GM21529 (cell line): ENCODE results near the gene GAB4.

Experiments used
- ATAC-seq: cut with Tn5 transposase; IDR thresholded peaks from one replicate; pipeline ENCODE4 v1.9.1; 2021; ENCODE audit not compliant: unreplicated experiment

The GAB4 gene

GRCh38 chr22:16989915-16990314 lies 18.1 kb downstream of the GAB4 start:
- no peak for ATAC-seq

- ATAC-seq = no peak
These were observed 19.8 kb downstream of the GAB4 start for GRCh38 chr22:16988257-16988656.

DNA sequence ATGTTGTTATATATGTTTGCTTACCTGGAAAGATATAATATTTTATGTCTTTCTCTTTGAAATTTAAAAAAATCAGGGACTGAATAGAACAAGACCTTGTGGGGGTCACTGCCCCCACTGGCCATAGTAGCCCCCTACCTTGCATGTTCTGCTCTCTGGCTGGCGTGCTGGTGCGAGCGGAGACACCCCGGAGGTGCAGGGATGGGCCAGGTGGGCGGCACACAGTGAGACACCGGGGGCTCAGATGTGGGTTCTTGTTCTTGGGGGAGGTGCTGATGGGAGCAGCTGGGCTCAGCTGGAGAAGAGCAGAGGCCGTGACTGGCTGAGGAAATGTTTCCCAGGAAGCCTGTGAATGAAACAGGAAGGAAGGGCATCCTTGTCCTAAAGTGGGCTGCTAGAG lies 20.2 kb downstream of the GAB4 start:
- ATAC-seq = no peak

DNA sequence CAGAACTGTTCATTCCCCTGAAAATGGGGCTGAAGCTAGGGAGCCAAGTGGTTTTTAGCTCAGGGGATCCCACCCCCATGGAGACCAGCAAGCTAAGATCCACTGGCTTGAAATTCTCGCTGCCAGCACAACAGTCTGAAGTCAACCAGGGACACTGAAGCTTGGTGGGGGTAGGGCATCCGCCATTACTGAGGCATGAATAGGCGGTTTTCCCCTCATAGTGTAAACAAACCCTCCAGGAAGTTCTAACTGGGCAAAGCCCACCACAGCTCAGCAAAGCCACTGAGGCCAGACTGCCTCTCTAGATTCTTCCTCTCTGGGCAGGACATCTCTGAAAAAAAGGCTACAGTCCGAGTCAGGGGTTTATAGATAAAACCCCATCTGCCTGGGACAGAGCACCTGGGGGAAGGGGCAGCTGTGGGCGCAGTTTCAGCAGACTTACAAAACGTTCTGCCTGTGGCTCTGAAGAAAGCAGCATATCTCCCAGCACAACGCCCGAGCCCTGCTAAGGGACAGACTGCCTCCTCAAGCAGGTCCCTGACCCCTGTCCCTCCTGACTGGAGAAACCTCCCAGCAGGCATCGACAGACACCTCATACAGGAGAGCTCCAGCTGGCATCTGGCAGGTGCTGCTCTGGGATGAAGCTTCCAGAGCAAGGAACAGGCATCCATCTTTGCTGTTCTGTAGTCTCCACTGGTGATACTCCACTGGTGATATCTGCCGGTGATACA lies 32.7 kb downstream of the GAB4 start:
- ATAC-seq = no peak

DNA sequence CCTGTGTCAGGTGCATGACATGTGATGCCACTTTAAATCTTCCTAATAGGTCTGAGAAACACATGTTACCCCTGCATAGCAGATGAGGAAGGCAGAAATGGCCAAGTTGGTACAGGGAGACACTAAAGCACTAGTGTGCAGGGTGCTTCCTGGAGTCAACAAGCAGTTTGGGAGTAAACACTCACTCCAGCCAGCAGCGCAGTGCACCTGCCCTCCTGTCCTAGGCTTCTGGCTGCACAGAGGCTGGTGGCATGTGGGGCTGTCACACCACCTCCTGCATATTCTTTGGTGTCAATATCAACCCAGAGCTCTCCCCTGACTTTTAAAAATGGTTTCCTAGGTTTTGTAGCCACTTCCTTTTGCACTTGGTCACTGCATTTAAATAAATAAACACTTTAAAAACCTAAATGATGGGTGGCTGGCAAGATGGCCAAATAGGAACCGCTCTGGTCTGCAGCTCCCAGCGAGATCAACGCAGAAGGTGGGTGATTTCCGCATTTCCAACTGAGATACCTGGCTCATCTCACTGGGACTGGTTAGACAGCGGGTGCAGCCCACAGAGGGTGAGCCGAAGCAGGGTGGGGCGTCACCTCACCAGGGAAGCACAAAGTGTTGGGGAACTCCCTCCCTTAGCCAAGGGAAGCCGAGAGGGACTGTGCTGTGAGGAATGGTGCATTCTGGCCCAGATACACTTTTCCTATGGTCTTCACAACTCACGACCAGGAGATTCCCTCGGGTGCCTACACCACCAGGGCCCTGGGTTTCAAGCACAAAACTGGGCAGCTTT lies 33.5 kb downstream of the GAB4 start:
- no peak for ATAC-seq

DNA sequence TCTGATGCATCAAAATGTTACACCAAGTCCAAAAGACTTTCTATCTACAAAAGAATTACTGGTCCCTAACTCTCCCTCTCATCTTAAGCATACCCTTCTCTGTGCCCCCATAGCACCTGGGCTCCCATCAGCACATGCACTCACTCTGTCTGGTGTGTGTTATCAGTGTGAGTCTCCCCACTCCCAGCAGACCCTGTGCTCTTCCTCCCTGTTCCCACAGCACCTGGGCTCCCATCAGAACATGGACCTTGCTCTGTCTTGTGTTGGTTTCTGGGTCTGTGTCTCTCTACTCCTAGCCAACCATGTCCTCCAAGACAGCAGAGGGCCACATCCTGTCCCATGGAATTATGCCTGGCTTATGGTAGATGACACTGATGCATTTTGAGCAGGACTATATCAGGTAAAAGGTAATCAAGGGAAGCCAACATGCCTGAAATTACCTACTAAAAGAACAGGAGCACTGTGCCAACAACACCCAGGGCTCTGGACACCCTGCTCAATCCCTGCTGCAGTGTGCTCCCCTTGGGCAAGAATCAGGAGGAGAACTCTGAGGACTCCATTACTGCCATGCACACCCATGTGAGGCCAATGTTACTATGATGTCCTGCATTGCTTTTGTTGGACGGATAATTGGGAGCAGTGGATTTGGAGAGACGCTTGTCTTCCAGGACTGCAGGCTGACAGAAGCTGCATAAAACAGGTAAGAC lies 34.3 kb downstream of the GAB4 start:
- ATAC-seq = no peak

GRCh38 chr22:16972311-16972710 lies 35.7 kb downstream of the GAB4 start:
- no peak for ATAC-seq

- ATAC-seq = no peak
These were observed 37.6 kb downstream of the GAB4 start for GRCh38 chr22:16970446-16970845.

DNA sequence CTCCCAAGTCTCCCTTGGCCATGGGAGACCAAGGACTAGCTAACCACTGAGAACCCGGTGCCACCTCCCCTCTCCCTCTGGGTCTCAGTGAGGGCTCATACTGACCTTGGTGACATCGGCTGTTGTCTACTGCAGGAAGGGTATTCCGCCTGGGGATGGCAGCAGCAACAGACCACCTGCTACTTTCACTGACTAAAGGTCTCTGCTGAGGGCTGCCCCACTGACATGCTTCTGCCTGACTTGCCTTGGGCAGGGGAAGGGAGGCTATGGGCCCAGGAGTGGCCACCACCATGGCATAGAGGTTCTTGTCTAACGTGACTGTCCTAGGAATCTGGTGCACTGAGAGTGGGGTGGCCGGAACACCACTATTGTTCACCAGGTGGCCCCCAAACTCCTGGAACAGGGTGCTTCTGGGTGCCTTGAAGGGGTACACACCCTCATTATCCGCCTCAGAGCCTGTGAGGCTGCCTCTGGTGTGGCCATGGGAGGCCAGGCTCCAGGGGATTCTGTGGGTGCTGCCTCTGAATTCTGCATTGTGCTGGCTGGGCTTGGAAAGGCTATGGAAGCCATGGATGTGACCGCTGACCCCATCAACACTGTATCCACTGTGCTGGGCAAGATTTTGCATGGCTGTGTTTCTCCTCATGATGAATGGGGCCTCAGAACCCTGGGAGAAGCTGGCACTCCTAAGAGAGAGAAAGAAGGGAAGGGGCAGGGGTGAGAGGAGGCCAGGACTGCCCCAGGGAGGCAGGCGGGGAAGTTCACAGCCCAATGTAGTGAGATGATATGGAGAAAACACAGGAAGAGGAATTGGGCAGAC lies 38.3 kb downstream of the GAB4 start:
- no peak for ATAC-seq

- no peak for ATAC-seq
These were observed 39.8 kb downstream of the GAB4 start for GRCh38 chr22:16968218-16968595.

GRCh38 chr22:16967453-16968217 lies 40.4 kb downstream of the GAB4 start:
- no peak for ATAC-seq

DNA sequence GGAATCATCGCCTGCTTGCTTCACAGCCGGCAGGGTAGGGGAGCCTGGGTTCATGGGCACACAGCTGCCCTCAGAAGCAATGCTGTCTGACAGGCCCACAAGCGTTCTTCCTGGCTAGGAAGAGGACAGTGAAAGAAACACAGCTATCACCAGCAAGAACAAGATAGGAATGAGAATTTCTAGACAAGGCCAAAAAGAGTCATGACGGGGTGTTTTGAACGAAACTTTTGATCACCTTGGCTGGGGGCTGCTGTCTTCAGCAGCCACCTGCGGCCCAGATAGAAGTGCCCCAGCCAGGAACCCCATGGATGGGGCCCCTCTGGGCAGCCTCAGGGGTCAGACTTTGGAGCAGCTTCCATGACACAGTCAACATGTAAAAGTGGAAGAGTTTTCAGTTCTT lies 41.8 kb downstream of the GAB4 start:
- ATAC-seq = no peak

GRCh38 chr22:16965560-16965959 lies 42.5 kb downstream of the GAB4 start:
- ATAC-seq = no peak

- no peak for ATAC-seq
These were observed 42.9 kb downstream of the GAB4 start for GRCh38 chr22:16965083-16965482.

- no peak for ATAC-seq
These were observed 43.7 kb downstream of the GAB4 start for GRCh38 chr22:16964366-16964765.

DNA sequence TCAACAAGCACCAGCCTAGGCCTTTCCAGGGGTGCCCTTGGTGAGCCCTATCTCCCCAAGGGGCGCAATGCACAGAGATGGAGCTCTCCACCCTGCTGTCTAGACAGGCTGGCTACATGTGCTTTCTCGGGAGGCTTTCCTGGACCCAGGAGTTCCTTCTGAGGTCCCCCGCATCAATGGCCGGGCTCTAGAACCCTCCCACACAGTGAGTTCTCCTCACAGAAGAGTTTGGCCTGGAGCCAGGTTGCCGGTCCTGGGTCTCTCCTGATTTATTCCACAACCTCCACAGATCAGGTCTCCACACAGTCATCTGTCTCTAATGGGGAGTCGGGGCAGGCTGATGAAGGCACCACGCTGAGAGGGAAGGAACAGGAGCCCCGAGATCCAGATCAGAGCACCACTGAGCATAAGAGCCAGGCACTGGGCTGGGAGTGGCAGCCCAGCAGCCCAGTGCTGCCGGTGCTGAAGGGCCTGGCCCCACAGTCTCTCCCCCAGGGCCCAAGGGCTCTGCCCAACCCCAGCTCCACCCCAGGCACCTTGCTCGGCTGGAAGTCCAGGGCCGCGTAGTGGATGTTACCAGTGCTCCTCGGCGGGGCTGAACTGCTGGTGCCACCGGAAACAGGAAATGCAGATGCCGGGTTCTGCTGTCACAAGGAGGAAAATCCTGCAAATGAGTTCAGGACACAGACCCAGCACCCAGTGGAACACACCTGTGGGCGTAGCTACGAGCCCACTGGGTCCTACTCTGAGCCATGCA lies 44.7 kb downstream of the GAB4 start:
- ATAC-seq = no peak

GRCh38 chr22:16962501-16962900 lies 45.5 kb downstream of the GAB4 start:
- no peak for ATAC-seq

DNA sequence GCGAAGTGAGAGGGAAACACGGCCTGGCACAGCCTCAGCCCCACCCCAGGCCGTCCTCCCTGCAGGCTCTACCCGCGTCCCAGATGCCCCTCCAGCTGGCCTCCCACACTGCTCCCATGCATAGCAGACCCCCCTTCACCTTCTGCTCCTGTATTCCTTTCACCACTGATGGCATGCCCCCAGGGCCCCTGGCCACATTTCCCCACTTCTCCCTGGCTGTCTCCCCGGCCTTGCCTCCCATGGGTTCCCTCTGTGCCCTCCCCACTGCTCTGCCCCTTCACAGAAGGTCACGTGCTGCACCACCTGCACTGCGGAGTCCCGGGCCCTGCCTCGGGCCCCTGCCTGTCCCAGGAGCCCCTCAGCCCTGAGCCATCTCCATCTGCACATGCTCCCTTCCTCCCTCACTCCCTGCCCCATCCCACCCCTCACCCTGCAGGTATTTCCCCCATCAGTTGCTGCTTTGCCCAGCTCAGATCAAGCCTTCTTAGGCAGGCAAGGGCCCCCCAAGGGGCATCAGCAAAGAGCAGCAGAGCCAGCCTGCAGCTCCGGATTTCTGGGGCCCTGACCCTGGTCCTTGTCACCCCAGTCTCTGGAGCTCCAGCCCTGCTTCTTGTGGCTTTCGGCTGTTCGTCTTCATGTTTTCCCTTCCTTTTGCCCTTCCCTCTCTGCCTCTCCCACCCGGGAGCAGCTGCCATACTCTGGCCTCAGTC lies 46.4 kb downstream of the GAB4 start:
- ATAC-seq = no peak

DNA sequence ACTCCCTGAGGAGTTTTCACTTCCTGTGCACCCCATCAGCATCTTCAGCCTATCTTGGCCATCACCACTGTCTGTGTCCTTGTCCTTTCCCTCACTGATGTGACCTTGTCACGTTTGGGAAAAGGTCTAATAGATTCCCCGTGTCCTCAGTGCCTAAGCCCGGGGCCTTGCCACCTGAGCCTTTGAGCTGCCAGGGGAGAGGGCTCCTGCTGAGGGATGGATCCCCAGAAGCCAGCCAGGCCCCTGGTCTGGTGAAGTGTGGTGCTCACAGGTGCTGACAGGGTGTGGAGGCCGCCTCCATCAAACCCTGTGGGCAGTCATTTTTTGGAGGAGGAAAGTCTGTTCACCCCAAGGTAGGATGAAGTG lies 47.2 kb downstream of the GAB4 start:
- no peak for ATAC-seq
